Common myeloid progenitor, CD34-positive (primary cell): ENCODE measurements around the gene UAP1L1.

ENCODE experiments used
- CTCF ChIA-PET: fragments of 350-600 bp; sonication (Branson Sonifier 250); formaldehyde crosslinking; loops from one replicate; lab custom pipeline; 2021; ENCODE audit warnings: antibody characterized with exemption; lab: Charles Lee
- POLR2A ChIA-PET: fragments of 350-600 bp; sonication (Branson Sonifier 250); formaldehyde crosslinking; loops from one replicate; lab custom pipeline; 2021; ENCODE audit warnings: antibody characterized with exemption; lab: Charles Lee
- DNase-seq, 3 donors: peaks; one replicate each; pipeline versions ENCODE4 v3.0.0 to v3.0.0-alpha.2; 2013
- H3K27ac ChIP-seq, 2 experiments: 1 replicate in 1 of 2; 2 replicates in 1 of 2; pipeline ENCODE4 v1.7.0; 2013; ENCODE audit warnings: inconsistent platforms in 2 of 2, low read length in 2 of 2, mild to moderate bottlenecking in 2 of 2, low read depth in 1 of 2, moderate library complexity in 1 of 2; ENCODE audit not compliant: severe bottlenecking in 2 of 2, insufficient read depth in 1 of 2, poor library complexity in 1 of 2
- H3K27me3 ChIP-seq, 5 experiments: replicated peaks in 2 of 5; 1 replicate in 3 of 5; 2 replicates in 2 of 5; pipeline versions ENCODE4 v1.6.1 to v1.7.0; 2013; ENCODE audit warnings: low read length in 4 of 5, mild to moderate bottlenecking in 2 of 5, moderate library complexity in 2 of 5, inconsistent platforms in 1 of 5; ENCODE audit not compliant: insufficient read depth in 5 of 5, control insufficient read depth in 4 of 5
- H3K36me3 ChIP-seq, 4 experiments: 1 replicate in 2 of 4; 2 replicates in 2 of 4; pipeline versions ENCODE4 v1.6.1 to v1.7.0; 2013; ENCODE audit warnings: low read length in 3 of 4, control low read depth in 1 of 4, mild to moderate bottlenecking in 1 of 4; ENCODE audit not compliant: control insufficient read depth in 4 of 4, insufficient read depth in 4 of 4
- H3K4me1 ChIP-seq, 4 experiments: 1 replicate in 3 of 4; 2 replicates in 1 of 4; pipeline versions ENCODE4 v1.6.1 to v1.7.1; 2013; ENCODE audit warnings: low read length in 3 of 4, mild to moderate bottlenecking in 3 of 4, control low read depth in 1 of 4, inconsistent platforms in 1 of 4, moderate library complexity in 1 of 4; ENCODE audit not compliant: control insufficient read depth in 4 of 4, insufficient read depth in 4 of 4; ENCODE audit errors: control extremely low read depth in 1 of 4
- H3K4me3 ChIP-seq, 7 experiments: 1 replicate in 4 of 7; 2 replicates in 3 of 7; pipeline versions ENCODE4 v1.5.1 to v1.7.0; 2013; ENCODE audit warnings: mild to moderate bottlenecking in 7 of 7, low read length in 6 of 7, moderate library complexity in 6 of 7, inconsistent platforms in 2 of 7, low read depth in 2 of 7, control low read depth in 1 of 7; ENCODE audit not compliant: insufficient read depth in 4 of 7, control insufficient read depth in 1 of 7; ENCODE audit errors: extremely low read depth in 1 of 7
- H3K9me3 ChIP-seq, 5 experiments: 1 replicate in 4 of 5; 2 replicates in 1 of 5; pipeline versions ENCODE4 v1.6.1 to v1.7.1; 2013; ENCODE audit warnings: low read length in 4 of 5, mild to moderate bottlenecking in 2 of 5, inconsistent platforms in 1 of 5, low read depth in 1 of 5, moderate library complexity in 1 of 5; ENCODE audit not compliant: control insufficient read depth in 4 of 5, insufficient read depth in 2 of 5; ENCODE audit errors: control extremely low read depth in 1 of 5
- WGBS: methylation state at CpG from one replicate; pipeline ENCODE4 v1.1.5; 2013; ENCODE audit not compliant: insufficient coverage; 5-methylcytosine and 5-hydroxymethylcytosine counted together

The UAP1L1 gene

GRCh38 chr9:137128158-137128861 is 51.0 kb downstream of the UAP1L1 start:
- H3K27me3 ChIP-seq, result peaks cover 0 to 2% (median under 1%) of the 10 kb centered on the region in 5 experiments
- H3K4me1 ChIP-seq, result peaks cover 9 to 38% (median 38%) of the 10 kb centered on the region in 4 experiments
- no peaks in the 10 kb centered on the region for H3K9me3 ChIP-seq
- WGBS, result 78% methylated on average over 16 of the region's 19 CpGs
- ChIA-PET POLR2A (interaction anchor here (0.6 to 1.4 kb wide), 6 partner anchors 9 to 108 kb away, joined by 3 to 6 read pairs (median 4); no protein-coding TSS in a partner anchor), CTCF (interaction anchor here (0.9 to 1.2 kb wide), 3 partner anchors 8 to 48 kb away, joined by 3 read pairs; no protein-coding TSS in a partner anchor)
- peak overlapping the region in 5 of 7 experiments; percentile 4 to 85 (median 80) for H3K4me3 ChIP-seq
- no peak for DNase-seq
- H3K27ac ChIP-seq, result peak overlapping the region in 1 of 2 experiments; percentile 70
- H3K36me3 ChIP-seq, result no peaks in the 10 kb centered on the region

GRCh38 chr9:137128862-137129455 is 51.6 kb downstream of the UAP1L1 start:
- POLR2A ChIA-PET, result interaction anchor here (1.4 kb wide), 1 partner anchor 72 kb away, joined by 3 read pairs; the partner anchor contains the start of gene TPRN
- Histone ChIP-seq H3K4me3 (peak overlapping the region; percentile 47 to 85 (median 76)), H3K4me1 (peaks cover 9 to 38% (median 38%) of the 10 kb centered on the region in 4 experiments), H3K36me3 (no peaks in the 10 kb centered on the region), H3K27me3 (peaks cover 0 to 6% (median 2%) of the 10 kb centered on the region in 5 experiments), H3K27ac (peak overlapping the region in 1 of 2 experiments; percentile 70), H3K9me3 (no peaks in the 10 kb centered on the region)
- CTCF ChIA-PET, result interaction anchor here (0.8 to 1.2 kb wide), 3 partner anchors 15 to 43 kb away, joined by 3 read pairs; partner anchors contain the start of gene MAN1B1
- DNase-seq, result peak in 1 of 3 donors; percentile 22
- 38% methylated on average over 23 of the region's 37 CpGs for WGBS

GRCh38 chr9:137129456-137130175 is 52.3 kb downstream of the UAP1L1 start:
- POLR2A ChIA-PET, result interaction anchor here (0.6 to 1.4 kb wide), 2 partner anchors 9 to 71 kb away, joined by 3 read pairs; partner anchors contain the start of genes GRIN1 and TPRN
- under 1% methylated on average over 72 of the region's 86 CpGs for WGBS
- peak overlapping the region in 1 of 2 experiments; percentile 70 for H3K27ac ChIP-seq

GRCh38 chr9:137130176-137130755 is 52.9 kb downstream of the UAP1L1 start:
- Histone ChIP-seq H3K27me3 (peaks cover 0 to 11% (median 2%) of the 10 kb centered on the region in 5 experiments), H3K9me3 (no peaks in the 10 kb centered on the region), H3K36me3 (no peaks in the 10 kb centered on the region), H3K27ac (peak overlapping the region in 1 of 2 experiments; percentile 70), H3K4me3 (peak overlapping the region; percentile 37 to 85 (median 76)), H3K4me1 (peaks cover 9 to 38% (median 38%) of the 10 kb centered on the region in 4 experiments)
- DNase-seq, result no peak
- POLR2A ChIA-PET, result interaction anchor here (0.6 to 1.4 kb wide), 2 partner anchors 9 to 71 kb away, joined by 3 read pairs; partner anchors contain the start of genes GRIN1 and TPRN
- 6% methylated on average over 51 of the region's 58 CpGs for WGBS
- CTCF ChIA-PET, result interaction anchor here (1.0 to 1.1 kb wide), 3 partner anchors 28 to 49 kb away, joined by 3 read pairs; no protein-coding TSS in a partner anchor

More at GRCh38 chr9:137129456-137130175, 52.3 kb downstream of the UAP1L1 start:
- Histone ChIP-seq H3K36me3 (no peaks in the 10 kb centered on the region), H3K4me1 (peaks cover 9 to 38% (median 38%) of the 10 kb centered on the region in 4 experiments), H3K4me3 (peak overlapping the region; percentile 47 to 85 (median 76)), H3K27me3 (peaks cover 0 to 11% (median 2%) of the 10 kb centered on the region in 5 experiments), H3K9me3 (no peaks in the 10 kb centered on the region)
- CTCF ChIA-PET, result interaction anchor here (0.8 to 1.2 kb wide), 4 partner anchors 14 to 50 kb away, joined by 3 read pairs; partner anchors contain the start of gene MAN1B1
- DNase-seq, result peak; percentile 87 to 93 (median 92)
